Placental epithelial cell (primary cell): Measurements from ENCODE around the gene DDX31. TPM values are rescaled to one million over a fixed set of nuclear protein-coding genes. Genes with fewer than 3 reads are reported as not detected.

ENCODE experiments used
- total RNA-seq: library from RNA; depleted of rRNA; stranded (reverse); fragments of >200 nt; gene quantifications from 2 replicates; pipeline ENCODE4 v1.2.3, GENCODE V29; 2012

The DDX31 gene
- 9.4 and 11.1 TPM in 2 replicates for total RNA-seq

GRCh38 chr9:132669698-132670456 lies at the start of gene DDX31:
DDX31 (minus strand) TSS chr9:132669983; CDS start chr9:132669934, 49 bp downstream.

GRCh38 chr9:132670457-132671391 lies 941 bp upstream of the DDX31 start, which contains the start of gene GTF3C4:
GTF3C4 (plus strand) TSS chr9:132670464; CDS start chr9:132670599, 135 bp downstream.

GRCh38 chr9:132582276-132582785 lies 87.5 kb downstream of the DDX31 start, which contains the start of gene BARHL1:
BARHL1 (plus strand) TSS chr9:132582606; CDS start chr9:132582798, 192 bp downstream.

Other genes with a start within 250 kb of the DDX31 start
- not detected in 2 replicates for gene BARHL1, start 87.4 kb downstream of the DDX31 start, total RNA-seq
- gene GTF3C4, start 481 bp upstream of the DDX31 start, total RNA-seq, result 20.4 and 23.5 TPM in 2 replicates
- 0.22 and 0.79 TPM in 2 replicates for gene AK8, start 208.3 kb upstream of the DDX31 start, total RNA-seq
- gene SPACA9, start 208.9 kb upstream of the DDX31 start, total RNA-seq, result 1.4 and 5.5 TPM in 2 replicates